GM23338 (cell line): Measurements from ENCODE around the gene LAGE3.

Source experiments
- CTCF ChIP-seq, 2 experiments: fragments of 200-600 bp in 1 of 2; sonication (generic) in 1 of 2; conservative IDR thresholded peaks; 2 replicates each; pipeline versions ENCODE4 v1.5.1 to v1.6.1; 2016 to 2017; ENCODE audit warnings: antibody characterized with exemption in 2 of 2, low read depth in 2 of 2, mild to moderate bottlenecking in 2 of 2, moderate library complexity in 1 of 2
- EZH2 ChIP-seq: fragments of 200-600 bp; sonication (generic); IDR thresholded peaks from one replicate; pipeline ENCODE4 v1.8.0; 2017; ENCODE audit warnings: antibody characterized with exemption, mild to moderate bottlenecking, low read depth; ENCODE audit not compliant: unreplicated experiment
- EZH2phosphoT487 ChIP-seq: fragments of 200-600 bp; sonication (generic); IDR thresholded peaks from one replicate; pipeline ENCODE4 v1.8.1; 2018; ENCODE audit warnings: antibody characterized with exemption; ENCODE audit not compliant: unreplicated experiment
- JUNB ChIP-seq: IDR thresholded peaks from one replicate; pipeline ENCODE4 v1.6.1; 2016; ENCODE audit warnings: antibody characterized with exemption; ENCODE audit not compliant: unreplicated experiment
- POLR2AphosphoS5 ChIP-seq: IDR thresholded peaks from 2 replicates; pipeline ENCODE4 v1.6.1; 2016; ENCODE audit warnings: antibody characterized with exemption, low read depth
- REST ChIP-seq: IDR thresholded peaks from one replicate; pipeline ENCODE4 v1.6.1; 2018; ENCODE audit warnings: antibody characterized with exemption; ENCODE audit not compliant: unreplicated experiment

GRCh38 chrX:154444755-154445246 is 34.3 kb downstream of the LAGE3 start:
- TF ChIP-seq POLR2AphosphoS5, result no peak
- no peak for TF ChIP-seq CTCF (conservative IDR thresholded peaks at IDR 0.05; ENCODE audit: low read depth in 2 of 2)
- TF ChIP-seq EZH2phosphoT487, result no peak
- no peak for TF ChIP-seq EZH2
- no peak for TF ChIP-seq REST
- no peak for TF ChIP-seq JUNB
